HL-60 (cell line): ENCODE measurements around the gene EHBP1L1.

Experiments used
- DNase-seq, 2 experiments: peaks; one replicate each; pipeline ENCODE4 v3.0.0-alpha.2; 2010 to 2020; ENCODE audit warnings: low read depth in 1 of 2, low spot score in 1 of 2
- H3K27ac ChIP-seq: fragments of 250-450 bp; sonication (Bioruptor Pico); replicated peaks from 2 replicates; pipeline ENCODE4 v1.5.1; 2020; ENCODE audit warnings: mild to moderate bottlenecking, moderate library complexity
- H3K27me3 ChIP-seq: fragments of 250-450 bp; sonication (Bioruptor Pico); 2 replicates; pipeline ENCODE4 v1.5.1; 2021; ENCODE audit warnings: mild to moderate bottlenecking, moderate library complexity; ENCODE audit not compliant: insufficient read depth, poor library complexity, severe bottlenecking
- H3K4me3 ChIP-seq: replicated peaks from 2 replicates; pipeline ENCODE4 v1.5.1; 2011; ENCODE audit warnings: mild to moderate bottlenecking, control low read depth, low read length; ENCODE audit not compliant: insufficient read depth
- CTCF ChIP-seq: IDR thresholded peaks from one replicate; pipeline ENCODE4 v1.5.1; 2011; ENCODE audit warnings: low read length, control low read depth, inconsistent platforms; ENCODE audit not compliant: insufficient read depth
- GABPA ChIP-seq: IDR thresholded peaks from 2 replicates; pipeline ENCODE4 v1.6.1; 2012; ENCODE audit warnings: low read depth
- POLR2AphosphoS5 ChIP-seq: IDR thresholded peaks from 2 replicates; pipeline ENCODE4 v1.6.1; 2012; ENCODE audit warnings: low read depth
- REST ChIP-seq: IDR thresholded peaks from 2 replicates; pipeline ENCODE4 v1.6.1; 2012; ENCODE audit warnings: low read depth; ENCODE audit not compliant: insufficient replicate concordance
- SPI1 ChIP-seq: IDR thresholded peaks from 2 replicates; pipeline ENCODE4 v1.6.1; 2012; ENCODE audit warnings: low read depth, mild to moderate bottlenecking, borderline replicate concordance

Gene EHBP1L1

GRCh38 chr11:65535102-65535501 is 40.8 kb upstream of the EHBP1L1 start:
- Histone ChIP-seq H3K4me3 (no peak overlapping the region), H3K27ac (no peak overlapping the region), H3K27me3 (no peaks in the 10 kb centered on the region)
- DNase-seq = no peak
- no peak for TF ChIP-seq GABPA

- H3K27me3 ChIP-seq = no peaks in the 10 kb centered on the region
- no peak for DNase-seq
- H3K4me3 ChIP-seq = no peak overlapping the region
- H3K27ac ChIP-seq = no peak overlapping the region
- no peak for TF ChIP-seq GABPA
- no peak for TF ChIP-seq POLR2AphosphoS5
- TF ChIP-seq CTCF = no peak
- no peak for TF ChIP-seq REST
Measured at GRCh38 chr11:65536412-65537295, 39.2 kb upstream of the EHBP1L1 start.

- Histone ChIP-seq H3K4me3 (no peak overlapping the region), H3K27me3 (no peaks in the 10 kb centered on the region), H3K27ac (no peak overlapping the region)
- no peak for TF ChIP-seq REST
- no peak for DNase-seq
Measured at GRCh38 chr11:65537296-65537597, 38.6 kb upstream of the EHBP1L1 start.

GRCh38 chr11:65537620-65538231 is 38.1 kb upstream of the EHBP1L1 start:
- Histone ChIP-seq H3K27me3 (no peaks in the 10 kb centered on the region), H3K27ac (no peak overlapping the region), H3K4me3 (no peak overlapping the region)
- TF ChIP-seq SPI1 = no peak
- no peak for TF ChIP-seq GABPA
- TF ChIP-seq REST = no peak
- TF ChIP-seq POLR2AphosphoS5 = no peak
- no peak for TF ChIP-seq CTCF
- no peak for DNase-seq
